NCI-H146 (cell line): ENCODE data around the gene BABAM2.

ENCODE experiments used
- DNase-seq: peaks from one replicate; lab custom pipeline; 2025; lab: John Stamatoyannopoulos, UW

The BABAM2 gene

GRCh38 chr2:28163627-28164279 is 273.2 kb downstream of the BABAM2 start:
- DNase-seq = no peak

DNA sequence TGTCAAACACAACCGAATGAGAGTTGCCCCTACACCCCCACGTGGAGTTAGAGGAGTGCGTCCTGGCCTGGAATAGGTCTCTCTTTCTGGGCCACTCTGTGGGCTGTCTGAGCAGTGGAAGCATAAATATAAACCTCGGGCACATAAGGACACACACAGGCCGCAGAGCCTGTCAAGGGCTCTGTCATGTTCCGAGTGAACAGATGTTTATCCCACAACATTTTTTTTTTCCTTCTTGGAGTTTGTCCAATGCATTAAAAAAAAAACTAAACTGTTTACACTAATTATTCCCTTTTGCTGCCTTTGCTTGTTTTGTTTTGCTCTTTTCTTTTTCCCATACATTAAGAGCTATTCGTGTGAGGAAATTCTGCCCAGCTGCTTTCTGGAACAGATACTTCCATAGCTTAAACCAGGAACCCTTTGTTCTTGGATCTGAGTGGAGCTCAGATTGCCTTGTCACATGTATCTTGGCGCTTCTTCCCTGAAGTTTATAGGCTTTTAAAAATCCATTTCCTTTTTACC is 273.8 kb downstream of the BABAM2 start:
- no peak for DNase-seq

DNA sequence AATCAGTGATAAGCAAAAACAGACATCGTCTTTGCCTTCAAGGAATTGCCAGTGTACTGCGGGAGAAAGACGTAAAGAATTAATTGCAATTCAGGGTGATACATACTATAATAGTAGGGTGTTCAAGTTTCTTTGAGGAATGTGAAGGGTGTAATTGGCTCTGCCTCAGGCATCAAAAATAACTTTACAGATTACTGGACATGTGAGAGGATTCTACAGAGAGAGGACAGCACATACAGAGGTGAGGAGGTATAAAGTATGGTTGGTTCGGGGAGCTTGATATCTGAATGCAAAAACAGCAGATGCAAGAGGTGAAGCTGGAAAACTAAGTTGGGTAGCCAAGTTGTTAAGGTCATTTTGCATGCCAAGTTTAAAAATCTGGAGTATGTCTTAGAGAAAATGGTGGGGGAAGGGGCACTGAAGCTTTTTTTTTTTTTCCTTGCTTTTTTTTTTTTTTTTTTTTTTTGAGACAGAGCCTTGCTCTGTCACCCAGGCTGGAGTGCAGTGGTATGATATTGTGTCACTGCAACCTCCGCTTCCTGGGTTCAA is 274.6 kb downstream of the BABAM2 start:
- no peak for DNase-seq

DNA sequence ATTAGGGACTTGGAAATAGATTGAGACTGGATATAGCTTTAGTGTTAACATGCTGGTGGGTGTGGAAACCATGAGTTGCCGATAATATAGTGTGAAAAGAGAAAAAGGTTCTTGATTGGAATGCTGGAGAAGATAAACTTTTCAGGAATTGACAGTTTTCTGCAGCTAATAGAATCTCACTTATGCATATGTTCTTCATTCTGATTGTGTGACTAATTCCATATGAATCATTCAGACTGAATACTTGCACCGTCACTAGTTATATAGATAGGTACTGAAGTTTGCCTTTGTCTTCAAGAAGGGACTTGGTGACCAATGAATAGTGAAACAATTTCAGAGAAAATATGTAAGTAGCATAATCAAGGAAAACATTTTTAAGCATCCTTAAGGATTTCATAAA is 276.4 kb downstream of the BABAM2 start:
- DNase-seq = no peak

GRCh38 chr2:28168376-28168775 is 277.8 kb downstream of the BABAM2 start:
- no peak for DNase-seq

GRCh38 chr2:28169492-28169891 is 279.0 kb downstream of the BABAM2 start:
- no peak for DNase-seq

- no peak for DNase-seq
Measured at GRCh38 chr2:28172114-28172898, 281.8 kb downstream of the BABAM2 start.

- no peak for DNase-seq
Measured at GRCh38 chr2:28173377-28173776, 282.8 kb downstream of the BABAM2 start.

DNA sequence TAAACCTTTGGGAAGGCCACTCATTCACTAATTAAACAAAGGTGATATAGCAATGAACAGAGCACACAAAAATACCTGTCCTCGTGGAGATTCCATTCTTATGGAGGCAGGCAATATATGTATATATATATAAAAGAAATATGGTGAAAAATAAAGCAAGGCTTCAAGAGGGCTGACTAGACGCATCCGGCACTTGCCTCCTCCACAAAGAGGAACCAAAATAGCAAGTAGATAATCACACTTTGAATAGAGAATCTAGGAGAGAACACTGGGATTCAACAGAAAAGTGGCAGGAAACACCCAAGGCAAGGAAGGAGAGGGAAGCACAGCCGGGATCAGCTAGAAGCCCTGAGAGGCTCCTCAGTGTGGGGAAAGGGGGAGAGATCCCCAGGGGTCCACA is 283.7 kb downstream of the BABAM2 start:
- no peak for DNase-seq

- peak; percentile 64 for DNase-seq
Measured at GRCh38 chr2:28175028-28175427, 284.5 kb downstream of the BABAM2 start.

- DNase-seq = no peak
Measured at GRCh38 chr2:28178946-28179345, 288.4 kb downstream of the BABAM2 start.

DNA sequence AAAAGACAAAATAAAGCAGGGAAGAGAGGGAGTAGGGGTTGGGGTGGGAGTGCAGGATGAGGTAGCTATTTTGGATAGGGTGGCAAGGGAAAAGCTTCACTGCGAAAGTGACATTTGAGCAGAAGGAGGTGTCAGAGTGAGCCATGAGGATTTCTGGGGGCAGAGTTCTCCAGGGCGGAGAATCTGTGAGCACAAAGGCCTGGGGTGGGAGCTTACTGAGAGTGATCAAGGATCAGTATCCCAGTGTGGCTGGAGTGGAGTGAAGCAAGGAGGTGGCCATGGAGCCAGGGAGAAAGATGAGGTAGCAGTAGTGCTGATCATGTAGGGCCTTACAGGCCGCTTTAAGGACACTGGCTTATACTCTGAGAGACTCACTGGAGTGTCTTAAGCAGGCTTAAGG is 291.3 kb downstream of the BABAM2 start:
- no peak for DNase-seq

DNA sequence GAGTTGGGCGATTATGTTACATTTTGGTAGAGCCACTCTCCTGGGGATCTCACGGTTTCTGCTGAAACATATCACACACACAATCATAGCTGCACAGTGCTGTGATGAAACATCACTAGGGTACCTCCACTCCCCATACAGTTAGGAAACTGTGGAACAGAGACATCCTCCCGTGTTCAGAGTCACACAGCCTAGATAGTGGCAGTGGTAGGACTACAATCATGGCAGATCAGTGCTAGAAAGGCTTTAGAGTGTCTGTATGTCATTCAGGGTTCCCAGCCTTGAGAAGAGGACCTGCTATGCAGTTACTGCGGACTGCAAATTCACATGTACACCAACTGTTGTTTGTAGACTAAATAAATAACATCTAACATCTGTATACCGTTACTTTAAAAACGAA is 291.8 kb downstream of the BABAM2 start:
- no peak for DNase-seq

DNA sequence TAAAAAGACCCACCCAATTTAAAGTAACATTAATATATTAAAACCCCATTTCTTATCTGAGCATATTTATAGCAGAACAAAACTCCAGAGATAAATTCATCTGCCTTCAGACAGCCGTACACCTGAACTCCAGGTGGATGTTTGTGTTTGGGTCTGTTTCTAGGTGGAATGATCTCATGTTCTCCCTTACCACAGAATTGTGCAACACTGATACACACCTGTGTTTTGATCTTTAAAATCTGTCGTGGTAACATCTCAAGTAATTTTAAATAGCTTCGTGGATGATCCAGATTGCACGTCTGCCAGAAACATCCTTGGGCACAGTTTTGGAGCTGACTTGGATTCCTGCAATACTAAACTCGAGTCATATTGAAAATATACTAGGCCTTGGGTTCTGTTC is 294.6 kb downstream of the BABAM2 start:
- DNase-seq = no peak

GRCh38 chr2:28185891-28186290 is 295.4 kb downstream of the BABAM2 start:
- no peak for DNase-seq

DNA sequence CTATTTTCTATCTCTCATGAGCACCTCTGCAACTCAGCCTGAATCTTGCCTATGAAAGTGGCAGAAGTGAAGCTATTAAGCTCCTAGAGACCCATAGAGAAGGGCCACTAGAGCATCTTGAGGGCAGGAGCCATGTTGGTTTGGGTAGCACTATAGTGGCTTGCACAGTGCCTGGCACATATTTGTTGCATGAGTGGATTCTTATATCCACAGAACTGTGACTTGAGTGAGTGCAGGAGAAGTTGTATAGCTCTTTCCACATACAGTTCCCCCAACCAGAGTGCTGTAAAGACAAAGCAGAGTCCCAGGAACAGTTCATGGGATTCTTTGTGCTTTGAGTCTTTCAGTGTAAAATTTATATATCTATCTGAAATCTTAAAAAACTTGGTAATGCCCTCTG is 296.7 kb downstream of the BABAM2 start:
- DNase-seq = no peak

DNA sequence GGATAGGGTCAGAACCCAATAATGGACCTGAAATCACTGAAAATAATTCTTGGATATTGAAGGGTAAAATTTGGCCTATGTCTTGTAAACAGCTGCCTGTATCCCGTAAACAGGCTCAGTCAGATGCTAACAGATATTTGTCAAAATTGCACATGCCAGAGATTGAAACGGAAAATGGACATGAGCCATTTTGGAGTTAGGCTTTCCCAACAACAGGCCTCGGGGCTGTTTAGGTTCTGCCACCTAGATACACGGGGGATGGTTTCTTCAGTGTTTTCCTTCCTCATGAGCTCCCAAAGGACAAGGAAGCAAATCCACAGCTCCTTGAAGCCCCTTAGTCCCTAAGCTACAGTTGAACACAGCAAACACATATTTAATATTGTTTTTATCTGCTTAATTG is 297.9 kb downstream of the BABAM2 start:
- DNase-seq = no peak

- no peak for DNase-seq
Measured at GRCh38 chr2:28193630-28194403, 303.3 kb downstream of the BABAM2 start.

DNA sequence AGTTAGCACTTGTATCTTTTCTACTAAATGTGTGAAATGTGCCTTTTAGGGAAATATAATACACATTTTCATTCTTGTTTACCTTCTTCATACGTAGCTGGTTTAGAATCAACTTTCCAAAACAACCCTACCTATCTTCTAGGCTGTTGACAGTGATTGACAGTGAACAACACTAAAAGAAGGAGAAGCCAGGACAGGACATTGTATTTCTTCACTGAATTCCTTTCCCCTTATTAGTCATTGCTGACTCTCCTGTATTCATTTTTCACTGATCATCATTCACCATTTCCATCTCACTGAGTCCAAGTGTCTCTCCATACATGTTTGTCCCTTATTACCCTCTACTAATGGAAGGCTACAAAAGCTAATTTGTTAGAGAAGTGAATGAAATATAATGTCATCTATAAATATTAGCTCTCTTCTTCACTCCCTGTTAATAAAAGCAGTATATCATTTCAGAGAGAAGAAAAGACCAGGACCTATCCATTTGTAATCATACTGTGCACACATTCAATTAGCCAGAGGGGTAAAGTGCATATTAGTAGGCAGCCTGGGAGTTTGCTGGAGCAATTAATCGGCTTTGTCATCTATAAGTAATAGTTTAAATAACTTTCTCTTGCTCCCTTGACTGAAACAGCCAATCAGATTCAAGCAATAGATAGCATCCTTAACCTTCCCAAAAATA is 309.6 kb downstream of the BABAM2 start:
- DNase-seq = peak; percentile 13

DNA sequence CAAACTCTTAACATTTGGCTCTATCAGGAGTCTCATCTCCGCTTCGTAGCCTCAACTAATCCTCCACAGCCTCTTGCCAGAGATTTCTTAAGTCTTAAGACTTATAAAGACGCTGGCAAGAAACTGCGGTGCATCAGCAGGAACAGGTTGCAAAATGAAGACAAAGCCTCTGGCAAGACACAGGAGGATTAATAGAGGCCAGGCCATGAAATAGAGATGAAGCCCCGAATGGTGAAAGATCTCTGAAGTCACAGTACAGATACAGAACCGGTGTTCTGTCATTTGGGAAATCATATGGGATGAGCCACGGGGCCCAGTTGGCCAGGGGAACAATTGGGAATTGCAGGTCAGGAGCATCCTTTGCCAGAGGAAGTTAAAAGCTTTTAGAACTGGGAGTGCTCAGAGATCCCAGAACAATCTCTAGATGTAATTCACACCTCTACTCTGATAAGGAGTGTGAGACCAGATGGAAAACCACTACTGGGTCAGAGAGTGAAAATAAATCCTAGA is 311.2 kb downstream of the BABAM2 start:
- DNase-seq = no peak

DNA sequence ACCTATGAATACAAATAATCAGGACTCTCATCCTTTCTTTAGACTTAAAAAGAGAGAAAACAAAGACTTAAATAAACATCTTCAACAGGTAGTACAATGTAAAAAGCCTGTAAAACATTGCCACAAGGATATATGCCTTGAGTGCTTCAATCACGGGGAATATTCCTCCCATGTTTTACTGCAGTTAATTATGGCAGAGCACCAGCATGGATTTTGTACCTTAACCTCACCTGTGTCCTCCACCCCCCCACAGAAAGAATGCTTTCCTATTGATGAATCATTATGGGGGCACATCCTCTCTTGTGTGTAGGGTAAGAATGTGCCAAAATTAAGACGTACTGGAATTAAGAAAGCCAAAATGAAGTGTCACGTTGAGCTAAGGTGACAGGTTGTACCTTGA is 312.2 kb downstream of the BABAM2 start:
- DNase-seq = no peak

DNA sequence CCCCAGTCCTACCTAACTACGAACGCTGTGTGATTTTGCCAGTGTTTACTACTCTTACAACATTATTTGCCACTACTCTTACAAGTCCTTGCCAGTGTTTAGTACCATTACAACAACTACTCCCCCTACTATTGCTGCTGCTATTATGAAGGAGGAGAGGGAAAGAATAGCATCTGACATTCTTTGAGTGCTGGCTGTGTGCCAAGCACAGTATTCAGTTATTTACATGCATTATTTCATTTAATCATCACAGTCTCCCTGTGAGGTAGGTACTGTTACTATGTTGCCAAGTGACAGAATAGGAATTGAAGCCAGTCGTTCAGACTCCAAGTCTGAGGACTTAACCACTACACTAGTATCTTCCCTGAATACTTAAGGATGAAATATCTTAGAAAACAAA is 316.2 kb downstream of the BABAM2 start:
- peak; percentile 33 for DNase-seq
